Psoas muscle (tissue), 8 donors: ENCODE data around the gene RPS19BP1. TPM values are rescaled to one million over a fixed set of nuclear protein-coding genes. Genes with fewer than 3 reads are reported as not detected.

Experiments
- ATAC-seq, 4 donors: fragments of 200-7000 bp; cut with Tn5 transposase; one replicate each; pipeline ENCODE4 v1.9.1; 2020; ENCODE audit warnings: moderate library complexity in 3 of 4, mild to moderate bottlenecking in 2 of 4
- DNase-seq, 2 donors: peaks; one replicate each; pipeline ENCODE4 v3.0.0-alpha.2; 2020
- H3K27ac ChIP-seq: fragments of 200-600 bp; one replicate; pipeline ENCODE4 v1.8.0; 2022
- H3K27me3 ChIP-seq, 3 donors: fragments of 200-600 bp in 1 of 3; one replicate each; pipeline versions ENCODE4 v1.6.1 to v1.8.0; 2013 to 2022; ENCODE audit warnings: low read length in 2 of 3, mild to moderate bottlenecking in 2 of 3, moderate library complexity in 1 of 3; ENCODE audit not compliant: insufficient read depth in 3 of 3
- H3K36me3 ChIP-seq, 2 donors: fragments of 200-600 bp in 1 of 2; one replicate each; pipeline versions ENCODE4 v1.6.1 to v1.8.0; 2013 to 2022; ENCODE audit warnings: low read depth in 1 of 2, mild to moderate bottlenecking in 1 of 2, moderate library complexity in 1 of 2; ENCODE audit not compliant: insufficient read depth in 1 of 2
- H3K4me1 ChIP-seq: fragments of 200-600 bp; one replicate; pipeline ENCODE4 v1.8.0; 2022
- H3K4me3 ChIP-seq: fragments of 200-600 bp; one replicate; pipeline ENCODE4 v1.8.0; 2022; ENCODE audit warnings: mild to moderate bottlenecking
- H3K9me3 ChIP-seq: fragments of 200-600 bp; one replicate; pipeline ENCODE4 v1.8.0; 2022
- WGBS, 3 donors: extraction: QIAGEN DNeasy Blood & Tissue Kit; methylation state at CpG; one replicate each; pipeline versions ENCODE4 v1.1.6 to v1.1.7; 2013; 5-methylcytosine and 5-hydroxymethylcytosine counted together
- intact Hi-C, 2 donors: fragments of 100-400 bp; cut with DNase I; formaldehyde crosslinking; loops; one replicate each; pipeline versions ENCODE4 v1.11.0 to v1.14.2; 2022
- polyA plus RNA-seq, 3 donors: library from polyadenylated mRNA; stranded (reverse); fragments of 200-250 nt; gene quantifications; one replicate each; pipeline ENCODE4 v1.2.3, GENCODE V29; 2013
- total RNA-seq, 4 donors: library from RNA; stranded (reverse); fragmentation: NEBNext Ultra II Directional in 2 of 4; extraction: Animal tissue kit (Norgen Biotek cat#: 25700) in 2 of 4; gene quantifications; one replicate each; pipeline versions ENCODE4 v1.2.1 to v1.2.4, GENCODE V29; 2021 to 2023
- TF ChIP-seq, protein P1 (sequence below): fragments of 200-600 bp; IDR thresholded peaks from one replicate; pipeline ENCODE4 v1.8.0; 2022; ENCODE audit warnings: antibody characterized with exemption
- donor health status: healthy with polysubstance abuse.
- donor health status: DM: no; HTN: no; CAD: no; lungs with moderate emphysema.
- donor health status: Bipolar disorder and iron deficiency.
- donor health status: healthy.
- donor health status: DM: yes; HTN: yes; CAD: no.
- donor health status: DM: no; HTN: no; CAD: no.
- donor health status: DM: no; HTN: no; CAD: no.
- donor health status: DM: yes; HTN: yes; CAD: no.

The RPS19BP1 gene
- total and polyA plus RNA-seq, 7 donors = 34.0 to 313 (median 52.6) TPM

DNA sequence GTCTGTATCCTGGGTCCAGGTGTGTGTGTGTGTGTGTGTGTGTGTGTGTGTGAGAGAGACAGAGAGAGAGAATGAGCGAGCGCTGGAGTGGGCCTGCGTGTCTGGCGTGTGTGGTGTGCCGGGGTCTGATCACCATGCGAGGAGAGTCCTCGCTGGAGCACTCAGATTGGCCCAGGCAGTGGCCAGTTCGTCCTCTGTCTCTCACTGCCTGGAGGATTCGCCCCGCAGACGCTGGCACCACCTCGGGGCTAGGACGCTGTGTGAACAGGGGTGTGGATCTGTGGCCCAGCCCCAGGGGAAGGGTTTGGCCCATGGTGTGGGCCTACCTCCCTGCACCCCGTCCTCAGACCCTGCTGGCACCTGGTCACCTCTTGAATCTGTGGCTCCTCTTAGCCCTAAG is 26.4 kb upstream of the RPS19BP1 start:
- no peaks in the 10 kb centered on the region for H3K36me3 ChIP-seq
- H3K27ac ChIP-seq = no peak overlapping the region
- H3K27me3 ChIP-seq = peaks cover 0 to 67% (median 24%) of the 10 kb centered on the region in 3 donors
- H3K9me3 ChIP-seq = no peaks in the 10 kb centered on the region
- DNase-seq = no peak
- intact Hi-C loops = loop anchor here in 1 of 2 donors (5.0 kb wide), 1 partner anchor 468 kb away; no protein-coding TSS in a partner anchor
- ATAC-seq = no peak
- TF ChIP-seq, protein P1, sequence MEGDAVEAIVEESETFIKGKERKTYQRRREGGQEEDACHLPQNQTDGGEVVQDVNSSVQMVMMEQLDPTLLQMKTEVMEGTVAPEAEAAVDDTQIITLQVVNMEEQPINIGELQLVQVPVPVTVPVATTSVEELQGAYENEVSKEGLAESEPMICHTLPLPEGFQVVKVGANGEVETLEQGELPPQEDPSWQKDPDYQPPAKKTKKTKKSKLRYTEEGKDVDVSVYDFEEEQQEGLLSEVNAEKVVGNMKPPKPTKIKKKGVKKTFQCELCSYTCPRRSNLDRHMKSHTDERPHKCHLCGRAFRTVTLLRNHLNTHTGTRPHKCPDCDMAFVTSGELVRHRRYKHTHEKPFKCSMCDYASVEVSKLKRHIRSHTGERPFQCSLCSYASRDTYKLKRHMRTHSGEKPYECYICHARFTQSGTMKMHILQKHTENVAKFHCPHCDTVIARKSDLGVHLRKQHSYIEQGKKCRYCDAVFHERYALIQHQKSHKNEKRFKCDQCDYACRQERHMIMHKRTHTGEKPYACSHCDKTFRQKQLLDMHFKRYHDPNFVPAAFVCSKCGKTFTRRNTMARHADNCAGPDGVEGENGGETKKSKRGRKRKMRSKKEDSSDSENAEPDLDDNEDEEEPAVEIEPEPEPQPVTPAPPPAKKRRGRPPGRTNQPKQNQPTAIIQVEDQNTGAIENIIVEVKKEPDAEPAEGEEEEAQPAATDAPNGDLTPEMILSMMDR = no peak
- peaks cover 3% of the 10 kb centered on the region for H3K4me1 ChIP-seq
- WGBS, 3 donors = 83 to 94% (median 83%) methylated on average over 14 of the region's 14 CpGs
- no peak overlapping the region for H3K4me3 ChIP-seq

DNA sequence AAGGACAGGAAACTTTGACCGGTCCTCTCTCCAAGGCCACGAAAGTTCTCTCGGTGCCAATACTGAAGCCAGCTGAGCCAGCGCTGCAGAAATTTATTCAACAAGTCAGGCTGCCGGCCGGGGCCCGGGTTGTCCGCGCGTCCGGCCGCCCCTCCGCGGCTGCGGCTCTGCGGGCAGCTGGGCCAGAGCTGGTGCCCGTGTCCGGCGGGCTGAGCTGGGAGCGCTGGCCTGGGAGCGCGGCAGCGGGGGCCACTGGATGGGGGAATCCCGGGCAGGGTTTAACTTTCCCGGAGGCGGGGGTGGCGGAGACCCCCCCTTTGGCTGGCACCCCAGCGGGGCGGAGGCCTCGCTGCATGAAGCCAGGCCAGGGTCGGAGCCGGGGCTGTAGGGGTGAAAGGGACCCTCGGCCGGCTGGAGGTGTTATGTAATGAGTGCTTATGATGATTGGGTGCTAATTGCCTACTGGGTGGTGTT is 25.7 kb upstream of the RPS19BP1 start:
- Histone ChIP-seq H3K36me3 (no peaks in the 10 kb centered on the region), H3K27me3 (peaks cover 0 to 64% (median 24%) of the 10 kb centered on the region in 3 donors), H3K9me3 (no peaks in the 10 kb centered on the region), H3K27ac (no peak overlapping the region), H3K4me3 (no peak overlapping the region), H3K4me1 (peaks cover 3% of the 10 kb centered on the region)
- ATAC-seq (no peak), DNase-seq (no peak)
- intact Hi-C loops = loop anchor here in 1 of 2 donors (5.0 kb wide), 1 partner anchor 469 kb away; no protein-coding TSS in a partner anchor
- WGBS, 3 donors = 4 to 12% (median 5%) methylated on average over 22 to 34 of the region's 34 CpGs
- TF ChIP-seq, protein P1 = no peak

DNA sequence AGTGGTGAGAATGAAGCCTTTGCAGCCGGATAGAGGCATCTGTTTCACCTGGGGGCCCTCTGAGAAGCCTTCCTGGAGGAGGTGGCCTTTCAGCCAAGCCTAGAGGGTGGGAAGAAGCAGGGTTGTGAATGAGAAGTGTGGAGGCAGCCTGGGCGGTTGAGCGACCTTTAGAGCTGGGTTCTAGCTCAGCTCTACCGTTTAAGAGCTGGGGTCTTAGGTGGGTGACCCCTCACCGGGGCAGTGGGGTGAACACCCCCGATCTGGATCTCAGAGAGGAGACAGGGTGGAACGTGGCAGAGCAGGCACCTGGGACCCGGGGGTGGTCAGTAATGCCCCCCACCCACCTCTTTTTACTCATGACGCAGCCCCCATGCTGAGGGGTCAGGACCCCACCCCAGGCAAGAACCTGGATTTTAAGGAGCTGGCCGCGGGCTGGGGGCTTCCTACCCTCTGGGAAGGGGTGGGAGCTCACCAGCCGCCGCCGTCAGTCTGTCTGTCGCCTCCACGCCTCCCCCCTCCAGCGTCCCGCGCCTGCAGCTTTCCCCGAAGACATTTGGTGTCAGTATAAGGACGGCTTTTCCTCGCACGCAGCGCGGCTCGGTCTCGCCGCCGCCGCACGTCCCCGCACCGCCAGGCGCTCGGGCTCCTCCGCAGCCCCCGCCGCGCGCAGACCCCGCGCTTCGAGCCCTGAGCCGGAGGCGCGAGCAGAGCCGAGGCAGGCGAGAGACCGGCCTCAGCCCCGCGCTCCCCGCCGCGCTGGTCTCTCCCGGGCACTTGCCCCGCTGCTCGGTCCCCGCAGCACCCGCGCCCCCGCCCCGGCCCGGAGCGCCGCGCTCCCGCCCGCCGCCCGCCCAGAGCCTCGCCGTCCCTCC is 24.7 kb upstream of the RPS19BP1 start:
- ATAC-seq (peak; percentile 29 to 69 (median 66)), DNase-seq (no peak)
- Histone ChIP-seq H3K36me3 (no peaks in the 10 kb centered on the region), H3K27me3 (peaks cover 0 to 72% (median 24%) of the 10 kb centered on the region in 3 donors), H3K4me3 (peak overlapping the region; percentile 39), H3K9me3 (no peaks in the 10 kb centered on the region), H3K27ac (no peak overlapping the region), H3K4me1 (peaks cover 3% of the 10 kb centered on the region)
- WGBS, 3 donors = 5 to 7% (median 6%) methylated on average over 43 to 69 of the region's 72 CpGs
- intact Hi-C loops = loop anchor here in 1 of 2 donors (5.0 kb wide), 1 partner anchor 470 kb away; no protein-coding TSS in a partner anchor
- TF ChIP-seq, protein P1 = no peak

DNA sequence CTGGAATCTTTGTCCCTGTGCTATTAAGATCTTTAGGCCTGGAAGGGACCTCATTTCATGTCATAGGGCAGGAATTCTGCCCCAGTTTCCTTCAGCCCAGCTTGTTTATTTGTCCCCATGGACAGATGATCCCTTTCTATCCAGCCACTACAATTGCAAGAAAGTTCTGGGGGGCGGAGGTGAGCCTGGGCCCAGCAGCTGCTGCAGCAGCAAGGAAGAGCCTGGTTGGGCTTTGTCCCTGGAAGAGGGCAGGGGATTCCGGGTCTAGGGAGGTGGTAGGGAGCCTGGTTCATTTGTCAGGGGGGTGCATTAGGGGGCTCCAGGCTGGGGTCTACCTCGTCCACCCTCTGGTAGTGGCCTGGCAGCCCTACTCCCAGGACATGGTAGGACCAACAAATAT is 21.6 kb upstream of the RPS19BP1 start:
- no peak overlapping the region for H3K27ac ChIP-seq
- WGBS, 3 donors = 49 to 57% (median 56%) methylated on average over 3 of the region's 3 CpGs
- H3K4me1 ChIP-seq = peaks cover 3% of the 10 kb centered on the region
- no peak for DNase-seq
- H3K36me3 ChIP-seq = no peaks in the 10 kb centered on the region
- ATAC-seq = no peak
- intact Hi-C loops = no loop called here
- no peaks in the 10 kb centered on the region for H3K9me3 ChIP-seq
- TF ChIP-seq, protein P1 = no peak
- peaks cover 0 to 78% (median 21%) of the 10 kb centered on the region in 3 donors for H3K27me3 ChIP-seq
- no peak overlapping the region for H3K4me3 ChIP-seq
